Spleen (tissue), 7 donors: ENCODE results near the gene PUS1.

ENCODE experiments used
- POLR2A ChIP-seq, 3 donors: fragments of 450-650 bp; IDR thresholded peaks; one replicate each; pipeline ENCODE4 v1.5.1; 2017; ENCODE audit warnings: antibody characterized with exemption in 3 of 3, mild to moderate bottlenecking in 1 of 3
- TF ChIP-seq, protein P1 (sequence below), 11 experiments: fragments of 200-600 bp in 7 of 11; fragments of 450-650 bp in 4 of 11; sonication (generic) in 4 of 11; IDR thresholded peaks in 8 of 11; conservative IDR thresholded peaks in 3 of 11; 1 replicate in 7 of 11; 2 replicates in 4 of 11; pipeline versions ENCODE4 v1.4.0 to v1.8.0; 2016 to 2021; ENCODE audit warnings: antibody characterized with exemption in 11 of 11, inconsistent platforms in 4 of 11, mild to moderate bottlenecking in 1 of 11
- donor health status: DM: no; HTN: no; CAD: no; lungs with moderate emphysema.
- donor health status: DM: no; HTN: no; CAD: no.
- donor health status: DM: no; HTN: no; CAD: no.

DNA sequence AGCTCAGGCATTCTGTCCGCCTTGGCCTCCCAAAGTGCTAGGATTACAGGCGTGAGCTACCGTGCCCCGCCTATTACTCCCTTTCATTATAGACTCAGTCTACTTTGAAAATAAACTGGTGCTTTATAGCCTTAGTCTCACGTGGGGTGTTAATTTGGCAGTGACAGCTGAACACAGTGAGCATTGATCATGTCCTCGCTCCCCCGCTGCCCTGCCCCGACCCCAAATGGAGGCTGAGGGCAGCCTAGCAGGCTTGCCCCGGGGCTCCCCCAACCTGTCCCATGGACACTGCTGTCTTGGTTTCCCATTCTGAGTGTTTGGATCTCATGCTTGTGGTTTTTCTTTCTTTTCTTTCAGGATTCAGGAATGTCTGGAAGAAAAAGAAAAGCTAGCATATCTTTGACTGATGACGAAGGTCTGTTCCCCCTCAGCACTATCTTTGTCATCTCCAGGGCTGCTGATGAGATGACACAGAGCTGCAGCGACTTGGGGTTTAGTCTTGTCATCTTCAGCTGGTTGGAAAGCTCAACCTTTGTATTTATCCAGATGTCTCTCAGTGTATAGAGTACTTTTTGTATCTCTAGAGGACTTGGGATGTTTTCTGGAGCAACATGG, 62.8 kb downstream of the PUS1 start:
- no peak for TF ChIP-seq POLR2A (IDR thresholded peaks at IDR 0.05)
- TF ChIP-seq, protein P1, sequence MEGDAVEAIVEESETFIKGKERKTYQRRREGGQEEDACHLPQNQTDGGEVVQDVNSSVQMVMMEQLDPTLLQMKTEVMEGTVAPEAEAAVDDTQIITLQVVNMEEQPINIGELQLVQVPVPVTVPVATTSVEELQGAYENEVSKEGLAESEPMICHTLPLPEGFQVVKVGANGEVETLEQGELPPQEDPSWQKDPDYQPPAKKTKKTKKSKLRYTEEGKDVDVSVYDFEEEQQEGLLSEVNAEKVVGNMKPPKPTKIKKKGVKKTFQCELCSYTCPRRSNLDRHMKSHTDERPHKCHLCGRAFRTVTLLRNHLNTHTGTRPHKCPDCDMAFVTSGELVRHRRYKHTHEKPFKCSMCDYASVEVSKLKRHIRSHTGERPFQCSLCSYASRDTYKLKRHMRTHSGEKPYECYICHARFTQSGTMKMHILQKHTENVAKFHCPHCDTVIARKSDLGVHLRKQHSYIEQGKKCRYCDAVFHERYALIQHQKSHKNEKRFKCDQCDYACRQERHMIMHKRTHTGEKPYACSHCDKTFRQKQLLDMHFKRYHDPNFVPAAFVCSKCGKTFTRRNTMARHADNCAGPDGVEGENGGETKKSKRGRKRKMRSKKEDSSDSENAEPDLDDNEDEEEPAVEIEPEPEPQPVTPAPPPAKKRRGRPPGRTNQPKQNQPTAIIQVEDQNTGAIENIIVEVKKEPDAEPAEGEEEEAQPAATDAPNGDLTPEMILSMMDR (IDR thresholded peaks at IDR 0.05 in 8 of 11, conservative IDR thresholded peaks at IDR 0.05 in 3 of 11) = no peak
